GM18868 (cell line): Measurements from ENCODE around the gene JARID2.

ENCODE experiments used
- ATAC-seq: cut with Tn5 transposase; IDR thresholded peaks from one replicate; pipeline ENCODE4 v1.9.1; 2021; ENCODE audit warnings: mild to moderate bottlenecking, moderate library complexity; ENCODE audit not compliant: unreplicated experiment

Gene JARID2

DNA sequence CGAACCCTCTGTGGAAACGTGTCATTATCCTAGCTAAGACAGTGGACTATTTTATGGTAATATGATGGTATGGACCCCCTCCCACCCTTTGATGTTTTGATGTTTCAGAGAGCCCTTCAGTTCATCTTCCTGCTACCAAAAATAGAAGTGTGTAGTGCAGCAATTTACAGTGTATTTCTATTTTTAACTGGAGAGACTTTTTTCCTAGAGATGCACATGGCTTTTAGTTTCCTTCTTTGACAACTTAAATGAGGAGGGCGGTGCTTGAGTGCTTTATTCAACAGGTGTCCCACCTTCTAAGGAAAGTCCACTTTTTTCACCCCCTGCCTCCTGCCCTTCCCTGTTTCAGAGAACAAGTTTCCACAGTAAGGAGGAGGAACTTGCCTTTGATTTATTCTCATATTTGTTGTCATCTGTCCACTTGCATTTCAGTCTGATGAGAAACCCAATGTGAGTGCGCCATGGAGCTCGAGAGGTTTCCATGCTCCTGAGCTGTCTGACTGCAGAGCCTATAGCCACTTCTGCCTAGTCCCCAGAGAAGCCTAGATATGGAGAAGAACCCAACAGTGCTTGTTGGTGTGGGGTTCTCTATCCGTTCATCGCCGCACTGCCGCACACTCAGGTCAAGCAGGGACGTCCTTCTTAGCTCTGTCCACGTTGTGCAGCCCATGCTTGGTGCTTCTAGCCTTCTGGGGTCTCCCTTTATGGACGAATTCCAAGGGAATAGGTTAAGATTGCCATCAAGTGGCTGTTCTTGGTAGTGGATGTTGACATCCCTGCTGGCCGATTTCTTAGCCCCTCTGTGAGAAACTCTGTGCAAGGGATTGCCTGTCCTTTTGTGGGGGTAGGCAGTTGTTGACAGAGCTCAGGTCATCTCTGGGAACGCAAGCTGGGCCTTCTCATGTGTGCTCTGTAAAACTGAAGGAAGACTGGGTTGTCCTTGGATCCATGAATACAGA, 144.2 kb downstream of the JARID2 start:
- ATAC-seq: no peak

DNA sequence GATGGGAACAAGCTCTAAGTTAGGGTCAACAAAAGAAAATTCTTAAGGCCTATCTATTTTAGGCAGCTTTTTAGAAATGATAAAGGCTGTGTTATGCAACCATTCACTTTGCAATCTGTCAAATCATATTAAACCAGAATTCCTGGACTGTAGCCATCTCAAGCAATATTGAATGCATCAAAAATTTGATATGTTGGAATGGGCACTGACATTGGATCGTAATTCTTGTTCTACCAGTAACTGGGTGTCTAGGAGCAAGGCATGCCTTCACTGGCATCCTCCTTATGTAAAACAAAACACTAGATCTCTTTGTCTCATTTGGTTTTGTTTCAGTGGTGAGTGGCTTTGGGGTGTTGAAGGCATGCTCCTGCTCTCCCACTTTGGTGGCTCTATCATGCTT, 145.6 kb downstream of the JARID2 start:
- no peak for ATAC-seq

DNA sequence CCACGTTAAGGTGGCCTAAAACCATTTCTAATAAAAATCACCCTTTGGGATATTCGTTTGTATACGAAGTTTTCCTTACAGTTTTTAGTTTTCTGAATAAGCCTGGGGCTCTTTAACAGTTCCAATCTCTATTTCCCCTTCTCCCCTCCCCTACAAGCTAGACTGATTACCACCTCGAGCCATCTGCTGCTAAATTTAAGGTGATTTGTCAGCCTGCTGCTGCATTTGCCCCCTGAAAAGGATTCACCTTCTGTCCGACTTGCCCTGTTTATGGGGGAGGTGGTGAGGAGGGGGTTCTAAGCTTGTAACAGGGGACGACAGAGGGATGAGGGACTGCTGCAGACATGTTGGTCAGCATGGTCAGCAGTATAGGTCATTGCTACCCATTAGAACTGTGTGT, 146.3 kb downstream of the JARID2 start:
- ATAC-seq: no peak

DNA sequence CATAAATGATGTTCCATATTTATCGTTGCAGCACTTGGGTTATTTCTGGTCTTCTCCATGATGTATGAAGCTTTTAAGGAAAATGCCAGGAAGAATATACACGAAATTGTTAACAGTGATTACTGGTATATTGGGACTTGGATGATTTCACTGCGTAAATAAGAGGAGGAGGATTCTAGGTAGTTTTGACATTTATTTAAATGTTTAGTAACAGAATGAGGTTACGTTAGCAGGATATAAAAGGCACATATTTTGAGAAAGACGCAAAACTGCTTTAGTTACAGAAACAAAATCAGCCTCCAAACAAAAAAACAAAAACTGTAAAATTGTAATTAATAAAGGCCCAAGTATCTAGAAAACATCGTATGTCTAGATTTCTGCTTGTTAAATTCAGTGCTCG, 147.7 kb downstream of the JARID2 start:
- ATAC-seq: no peak

- ATAC-seq: no peak
These were observed 149.2 kb downstream of the JARID2 start for GRCh38 chr6:15395087-15395486.

DNA sequence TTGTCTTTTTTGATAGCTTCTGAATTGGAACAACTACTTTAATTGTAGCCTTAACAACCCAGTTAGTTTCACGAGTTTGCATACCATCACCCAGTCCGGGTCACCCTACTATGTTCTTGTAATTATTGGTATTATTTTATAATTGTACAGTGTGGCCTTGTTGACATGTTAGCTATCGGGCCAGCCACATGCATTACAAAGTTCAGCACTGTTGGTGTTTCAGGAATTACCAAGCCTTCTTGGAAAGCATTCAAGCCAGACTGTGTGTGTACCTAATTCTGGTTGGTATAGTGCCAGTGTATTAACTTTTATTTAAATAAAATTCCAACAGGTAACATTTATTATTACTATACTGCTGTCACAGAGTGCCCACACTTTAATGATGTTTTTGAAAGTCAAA, 150.9 kb downstream of the JARID2 start:
- no peak for ATAC-seq

GRCh38 chr6:15398633-15399275, 152.9 kb downstream of the JARID2 start:
- peak; percentile 65 for ATAC-seq

DNA sequence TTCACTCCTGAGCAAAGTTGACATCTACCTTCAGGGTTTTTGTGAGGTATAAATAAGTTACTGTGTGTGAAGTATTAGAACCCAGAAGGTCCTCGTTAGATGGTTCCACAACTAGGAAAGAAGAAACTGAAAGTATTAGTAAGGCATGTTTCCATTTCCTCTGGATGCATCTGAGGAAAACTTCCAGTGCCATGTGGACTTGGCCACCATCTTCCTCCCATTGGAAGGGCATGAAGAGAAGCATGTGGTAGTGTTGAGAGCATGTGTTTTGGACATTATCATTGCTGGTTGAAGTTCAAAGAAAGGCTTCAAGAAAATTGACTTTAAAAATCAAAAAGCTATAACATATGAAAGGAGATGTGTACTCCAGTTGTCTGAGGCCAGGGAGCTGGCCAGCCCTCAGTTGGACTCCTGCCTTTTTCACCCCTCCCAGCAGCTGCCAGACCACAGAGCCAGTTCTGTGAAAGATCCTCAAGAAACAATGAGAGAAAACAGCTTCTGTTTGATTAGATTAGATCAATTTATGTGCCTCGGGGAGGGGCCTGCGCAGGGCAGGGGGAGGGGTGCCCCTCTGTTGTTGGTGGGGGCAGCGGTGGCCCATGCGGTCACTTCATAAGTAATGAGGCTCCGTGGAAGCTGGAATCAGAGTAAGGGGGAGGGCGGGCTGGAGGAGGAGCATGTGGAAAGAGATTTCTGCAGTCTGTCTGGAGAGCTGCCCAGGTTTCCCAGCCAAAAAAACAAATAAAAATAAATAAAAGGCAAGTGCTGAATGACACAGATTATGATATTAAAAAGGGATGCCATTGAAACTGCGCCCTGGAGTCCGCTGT, 154.0 kb downstream of the JARID2 start:
- no peak for ATAC-seq

DNA sequence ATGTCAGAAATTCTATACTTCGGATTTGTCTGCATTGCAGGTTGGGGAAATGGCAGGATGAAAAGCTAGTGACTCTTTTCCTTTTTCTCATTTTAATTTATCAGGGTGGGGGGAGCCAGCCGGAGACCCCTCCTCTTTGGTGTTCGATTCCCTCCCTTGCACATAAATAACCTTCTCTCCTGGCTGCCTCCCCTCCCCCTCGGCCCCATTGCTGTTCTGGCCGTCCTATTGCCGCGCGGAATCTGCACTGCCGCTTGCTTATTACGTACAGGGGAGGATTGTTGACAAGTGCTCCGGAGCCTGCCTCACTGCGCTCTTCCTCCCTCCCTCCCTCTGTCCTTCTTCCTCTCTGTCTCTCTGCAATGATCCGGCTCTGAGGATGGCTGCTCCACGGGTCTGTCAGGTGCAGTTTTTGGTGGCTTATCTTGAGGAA, 154.7 kb downstream of the JARID2 start:
- ATAC-seq: no peak

DNA sequence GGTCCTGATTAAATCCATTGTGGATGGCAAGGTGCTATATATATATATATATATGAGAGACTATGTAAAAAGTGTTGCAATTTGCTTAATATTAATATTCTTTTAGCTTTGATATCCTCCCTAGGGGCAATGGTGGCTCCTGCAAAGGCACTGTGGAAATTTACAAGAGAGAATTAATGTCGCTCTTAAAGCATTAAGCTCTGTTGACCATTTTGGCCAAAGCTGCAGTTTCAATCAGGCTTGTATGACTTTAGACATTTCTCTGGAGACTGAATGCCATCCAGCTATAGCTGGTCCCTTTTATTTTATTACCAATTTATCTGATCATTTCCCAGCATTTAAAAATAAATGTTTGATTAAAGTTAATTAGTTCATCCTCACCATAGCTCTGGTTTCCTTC, 155.3 kb downstream of the JARID2 start:
- ATAC-seq: no peak

DNA sequence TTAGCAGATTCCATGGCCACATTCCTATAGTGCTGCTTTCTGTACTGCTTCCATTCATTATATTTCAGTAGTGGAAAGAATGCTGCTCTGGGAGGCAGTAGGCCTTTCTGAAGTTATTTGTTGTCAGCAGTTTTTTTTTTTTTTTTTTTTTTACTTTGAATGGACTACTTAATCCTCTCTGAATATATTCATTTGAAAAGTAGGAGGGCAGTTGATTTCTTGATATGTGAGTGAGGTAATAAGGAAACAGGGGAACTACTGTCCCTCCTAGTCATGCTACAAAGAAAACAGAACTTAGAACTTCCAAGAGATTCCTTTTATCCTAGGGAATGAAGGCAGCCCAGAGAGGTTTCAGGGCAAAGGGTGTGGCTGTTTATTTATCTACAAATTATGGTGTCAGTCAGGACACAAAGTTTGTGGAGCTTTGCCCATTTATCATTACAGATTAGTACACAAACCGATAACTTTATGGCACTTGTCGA, 155.9 kb downstream of the JARID2 start:
- no peak for ATAC-seq

DNA sequence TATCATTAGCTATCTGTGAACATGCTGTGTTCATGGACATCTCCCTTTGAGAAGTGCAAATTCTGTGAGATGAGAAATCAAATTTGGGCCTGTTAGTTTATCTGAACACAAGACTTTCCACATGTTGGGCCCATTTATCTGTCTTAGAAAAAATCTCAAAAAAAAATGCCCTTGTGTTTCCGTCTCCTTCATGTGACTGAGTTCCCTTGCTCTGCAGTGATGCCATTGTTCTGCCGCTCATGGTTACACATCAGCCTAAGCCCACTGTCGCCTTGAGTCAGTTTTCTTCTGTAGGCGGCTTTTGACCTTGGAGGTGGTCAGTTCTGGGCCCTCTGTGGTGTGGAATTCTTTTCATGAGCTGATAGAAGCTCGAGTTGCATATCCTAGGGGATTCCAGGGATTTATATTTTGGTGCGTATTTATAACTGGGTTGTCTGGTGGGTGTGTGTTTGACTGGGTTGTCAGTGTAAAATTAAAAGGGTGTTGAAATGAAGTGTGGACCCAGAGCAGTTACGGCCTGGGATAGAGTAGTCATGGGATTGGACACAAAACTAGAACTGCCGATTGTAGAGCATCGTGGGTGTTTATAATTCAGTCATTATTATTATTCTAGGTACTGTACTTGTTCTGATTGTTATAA, 156.7 kb downstream of the JARID2 start:
- ATAC-seq: no peak

DNA sequence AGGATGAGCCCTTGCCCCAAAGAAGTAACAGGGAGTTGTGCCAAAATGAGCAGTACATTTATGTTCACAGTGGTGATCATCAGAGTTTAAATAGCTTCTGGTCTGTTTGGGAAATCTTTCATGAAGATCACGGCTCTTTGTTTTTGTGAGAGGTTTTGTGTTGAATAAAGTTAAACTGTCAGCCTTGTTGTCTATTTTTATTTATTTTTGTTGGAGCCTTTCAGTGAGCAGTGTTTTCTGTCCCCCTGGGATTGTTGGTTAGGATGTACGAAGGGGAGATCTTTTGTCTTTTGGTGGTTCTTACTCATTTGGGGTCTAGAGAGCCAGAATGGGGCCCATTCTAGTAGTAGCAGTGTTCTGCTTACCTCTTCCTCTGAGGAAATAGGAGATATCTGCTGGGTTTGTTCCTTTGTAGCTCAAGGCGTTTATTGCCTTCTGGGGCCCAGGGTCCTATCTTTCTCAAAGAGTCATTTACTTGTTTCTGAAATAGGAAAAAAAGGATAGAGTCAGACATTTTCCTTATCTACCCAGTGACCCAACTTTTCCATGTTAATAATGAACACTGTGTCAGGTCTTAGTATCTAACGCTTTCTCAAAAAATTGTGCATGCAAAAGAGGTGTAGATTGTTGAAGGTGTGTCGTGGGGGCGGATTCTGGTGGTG, 157.4 kb downstream of the JARID2 start:
- no peak for ATAC-seq

DNA sequence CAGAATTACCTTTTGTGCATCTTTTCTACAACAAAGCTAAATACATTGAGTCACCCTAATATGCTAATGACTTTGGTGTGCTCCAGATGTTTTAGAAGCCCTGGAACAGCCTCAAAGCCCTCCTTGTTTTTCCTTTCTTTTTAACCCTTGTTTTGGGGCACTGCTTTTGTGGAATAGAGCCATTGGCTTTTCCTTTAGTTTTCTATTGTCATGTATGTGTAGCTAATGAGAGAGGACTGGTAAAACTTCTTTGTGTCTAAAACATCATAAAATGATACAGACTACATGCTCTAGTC, 158.8 kb downstream of the JARID2 start:
- no peak for ATAC-seq

- ATAC-seq: no peak
These were observed 159.5 kb downstream of the JARID2 start for GRCh38 chr6:15405129-15406068.

GRCh38 chr6:15406452-15406851, 160.6 kb downstream of the JARID2 start:
- no peak for ATAC-seq

GRCh38 chr6:15408008-15408407, 162.1 kb downstream of the JARID2 start:
- no peak for ATAC-seq

DNA sequence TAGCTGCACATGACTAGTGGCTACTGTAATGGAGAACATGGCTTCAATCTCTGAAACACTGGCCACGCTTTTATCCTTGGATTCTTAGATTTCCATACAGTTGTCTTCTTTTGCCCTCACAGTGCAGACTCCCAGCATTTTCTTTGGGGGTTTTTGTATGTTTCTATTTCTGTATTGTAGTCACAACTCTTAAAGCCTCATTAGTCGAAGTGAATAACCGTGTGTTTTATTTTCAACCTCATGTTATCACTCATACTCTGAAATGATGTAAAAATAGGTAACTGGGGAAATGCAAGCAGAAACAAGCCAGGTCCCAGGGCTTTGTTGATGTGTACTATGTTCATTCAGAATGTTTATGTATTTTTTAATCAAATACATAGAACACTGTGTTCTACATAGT, 162.9 kb downstream of the JARID2 start:
- ATAC-seq: peak; percentile 52
